MM.1S (cell line): Measurements from ENCODE around the gene ROR2.

ENCODE experiments used
- EZH2 ChIP-seq: fragments of 300-600 bp; sonication (generic); optimal IDR thresholded peaks from 2 replicates; pipeline ENCODE3; 2017; ENCODE audit warnings: low read depth, mild to moderate bottlenecking, antibody characterized with exemption, low read length, mixed read lengths
- EZH2phosphoT487 ChIP-seq: fragments of 300-600 bp; sonication (generic); IDR thresholded peaks from 2 replicates; pipeline ENCODE4 v1.6.1; 2018; ENCODE audit warnings: antibody characterized with exemption, low read length
- TF ChIP-seq, protein P1 (sequence below): fragments of 300-600 bp; sonication (generic); IDR thresholded peaks from 2 replicates; pipeline ENCODE4 v1.5.1; 2016; ENCODE audit warnings: antibody characterized with exemption, low read length, mixed read lengths

DNA sequence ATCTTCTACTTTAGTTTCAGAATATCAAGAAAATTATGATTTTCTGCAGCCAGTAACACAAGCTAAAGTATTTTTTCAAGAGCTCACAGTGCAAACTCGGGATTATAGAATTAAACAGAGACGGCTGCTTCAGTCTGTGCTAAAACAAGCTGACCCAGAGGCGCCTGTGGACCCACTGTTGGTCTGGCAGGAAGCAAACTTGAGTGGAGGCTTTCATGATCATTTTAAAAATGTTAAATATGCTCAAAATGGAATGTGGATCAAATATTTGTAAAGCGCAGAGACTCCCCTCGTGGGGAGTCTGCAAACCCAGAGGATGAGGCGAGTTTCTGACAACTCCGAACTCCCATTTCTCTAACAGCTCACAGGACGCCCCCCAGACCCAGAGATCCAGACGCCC, 13.0 kb downstream of the ROR2 start:
- TF ChIP-seq, protein P1, sequence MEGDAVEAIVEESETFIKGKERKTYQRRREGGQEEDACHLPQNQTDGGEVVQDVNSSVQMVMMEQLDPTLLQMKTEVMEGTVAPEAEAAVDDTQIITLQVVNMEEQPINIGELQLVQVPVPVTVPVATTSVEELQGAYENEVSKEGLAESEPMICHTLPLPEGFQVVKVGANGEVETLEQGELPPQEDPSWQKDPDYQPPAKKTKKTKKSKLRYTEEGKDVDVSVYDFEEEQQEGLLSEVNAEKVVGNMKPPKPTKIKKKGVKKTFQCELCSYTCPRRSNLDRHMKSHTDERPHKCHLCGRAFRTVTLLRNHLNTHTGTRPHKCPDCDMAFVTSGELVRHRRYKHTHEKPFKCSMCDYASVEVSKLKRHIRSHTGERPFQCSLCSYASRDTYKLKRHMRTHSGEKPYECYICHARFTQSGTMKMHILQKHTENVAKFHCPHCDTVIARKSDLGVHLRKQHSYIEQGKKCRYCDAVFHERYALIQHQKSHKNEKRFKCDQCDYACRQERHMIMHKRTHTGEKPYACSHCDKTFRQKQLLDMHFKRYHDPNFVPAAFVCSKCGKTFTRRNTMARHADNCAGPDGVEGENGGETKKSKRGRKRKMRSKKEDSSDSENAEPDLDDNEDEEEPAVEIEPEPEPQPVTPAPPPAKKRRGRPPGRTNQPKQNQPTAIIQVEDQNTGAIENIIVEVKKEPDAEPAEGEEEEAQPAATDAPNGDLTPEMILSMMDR, result no peak
- no peak for TF ChIP-seq EZH2
- TF ChIP-seq EZH2phosphoT487, result no peak
